ENCODE results near the gene GPR152. TPM values are rescaled to one million over a fixed set of nuclear protein-coding genes. Genes with fewer than 3 reads are reported as not detected.

Gene GPR152
- total and polyA plus RNA-seq, 2 of the 8 experiments (the other 6 are each of a cell fraction or from before 2014, with no cell fraction given) = not detected

- Histone ChIP-seq H2BK15ac (ENCODE audit: low read length) (peak within 1 kb of the TSS; percentile 97), H3K4me3 (ENCODE audit: extremely low read depth in 1 of 4, insufficient read depth in 2 of 4, low read depth in 3 of 4, low read length in 4 of 4) (peak within 1 kb of the TSS; percentile 44 to 98 (median 73)), H4K5ac (ENCODE audit: insufficient read length, low read depth, low read length) (peak within 1 kb of the TSS; percentile 94), H3K36me3 (ENCODE audit: control insufficient read depth in 2 of 4, insufficient read depth in 4 of 4, low read length in 3 of 4) (peaks cover 6 to 21% (median 18%) of the 10 kb centered on the region in 4 experiments; a peak in 6 of 8 replicates), H4K8ac (ENCODE audit: extremely low read depth, insufficient read depth, low read length) (peak within 1 kb of the TSS; percentile 89), H3K23me2 (ENCODE audit: low read depth, low read length) (peaks cover 4% of the 10 kb centered on the region; the same call in 1 of the 2 replicates), H3K56ac (replicated peaks; ENCODE audit: insufficient read length, low read depth, low read length) (peak within 1 kb of the TSS; percentile 59), H3K18ac (ENCODE audit: extremely low read depth, low read length) (peak within 1 kb of the TSS; percentile 60), H3K79me2 (ENCODE audit: control insufficient read depth in 1 of 2, insufficient read depth in 2 of 2, low read length in 2 of 2) (peaks cover 0 to 10% of the 10 kb centered on the region in 2 experiments; a peak in 2 of 4 replicates), H3K27ac (ENCODE audit: low read depth, low read length) (peak within 1 kb of the TSS; percentile 79; the same call in 1 of the 2 replicates), H3K79me1 (ENCODE audit: low read depth, low read length) (peaks cover 3% of the 10 kb centered on the region), H2BK12ac (ENCODE audit: low read depth, low read length) (0 out of 2 replicates have a peak within 1 kb of the TSS, but pooled peaks have one; percentile 39), H3K4me2 (ENCODE audit: insufficient read depth in 1 of 2, low read depth in 2 of 2, low read length in 2 of 2) (peak within 1 kb of the TSS; percentile 86), H2BK20ac (ENCODE audit: low read length) (no peak within 1 kb of the TSS), H3K14ac (ENCODE audit: insufficient read length) (no peak within 1 kb of the TSS), H3K27me3 (replicated peaks in 1 of 4; ENCODE audit: control insufficient read depth in 3 of 4, extremely low read depth in 1 of 4, insufficient read depth in 3 of 4, low read length in 3 of 4) (no peaks in the 10 kb centered on the region), H3K9ac (replicated peaks in 1 of 4; ENCODE audit: extremely low read depth in 1 of 4, low read depth in 3 of 4, low read length in 3 of 4) (peak within 1 kb of the TSS; percentile 44 to 83 (median 68); a peak in 6 of 7 replicates), H2AK5ac (ENCODE audit: low read depth, low read length) (no peak within 1 kb of the TSS), H4K91ac (replicated peaks; ENCODE audit: insufficient read length, low read length) (peak within 1 kb of the TSS; percentile 84), H2AFZ (ENCODE audit: low read length) (peak within 1 kb of the TSS; percentile 98; the same call in 1 of the 2 replicates), H4K20me1 (replicated peaks in 1 of 2; ENCODE audit: control insufficient read depth in 1 of 2, insufficient read depth in 2 of 2, low read length in 2 of 2) (peaks cover 0 to 10% of the 10 kb centered on the region in 2 experiments), H3K4ac (replicated peaks; ENCODE audit: insufficient read length, low read depth, low read length) (peak within 1 kb of the TSS; percentile 100), H2BK120ac (replicated peaks; ENCODE audit: low read depth, low read length) (peak within 1 kb of the TSS; percentile 82), H3K4me1 (replicated peaks in 1 of 4; ENCODE audit: control insufficient read depth in 3 of 4, insufficient read depth in 4 of 4, low read length in 3 of 4) (peaks cover 0 to 8% (median 4%) of the 10 kb centered on the region in 4 experiments; a peak in 5 of 7 replicates), H3K23ac (ENCODE audit: insufficient read length) (no peak within 1 kb of the TSS), H2BK5ac (ENCODE audit: low read depth, low read length) (peak within 1 kb of the TSS; percentile 94), H3K9me3 (ENCODE audit: insufficient read depth in 2 of 2, low read depth in 1 of 2, low read length in 1 of 2) (no peaks in the 10 kb centered on the region)
- CTCF ChIA-PET (ENCODE audit: partially characterized antibody) = interaction anchor here (0.7 to 4.9 kb wide), 27 partner anchors 10 to 204 kb away, joined by 3 to 25 read pairs (median 5); partner anchors contain the start of genes POLD4, RAD9A and RPS6KB2
- no peak for FAIRE-seq
- POLR2A ChIA-PET (ENCODE audit: partially characterized antibody) = interaction anchor here (0.8 to 4.3 kb wide), 22 partner anchors 10 to 178 kb away, joined by 3 to 31 read pairs (median 4); partner anchors contain the start of genes PTPRCAP, RAD9A, RPS6KB2 and SSH3
- 0% methylated on average over 1 of the region's 73 CpGs; no CpG with 5 or more reads in 1 of the 2 experiments for WGBS, 2 experiments (ENCODE audit: extremely low coverage in 1 of 2, insufficient coverage in 1 of 2, insufficient read length in 1 of 2, insufficient replicate concordance in 2 of 2, low coverage in 1 of 2, low lambda C conversion rate in 2 of 2, missing lambda C conversion rate in 1 of 2)
- peak; percentile 64 to 93 for DNase-seq (ENCODE audit: low read depth in 1 of 2, low spot score in 2 of 2)
- TF ChIP-seq NANOG (IDR thresholded peaks at IDR 0.05; ENCODE audit: insufficient read depth, low read depth, low read length, poor library complexity, severe bottlenecking) (no peak), KDM5A (IDR thresholded peaks at IDR 0.05; ENCODE audit: low read length) (no peak), HDAC2 (IDR thresholded peaks at IDR 0.05; ENCODE audit: borderline replicate concordance in 1 of 2, low read depth in 2 of 2, low read length in 2 of 2) (no peak), EZH2 (IDR thresholded peaks at IDR 0.05; ENCODE audit: low read depth, low read length, severe bottlenecking) (no peak), GTF2F1 (IDR thresholded peaks at IDR 0.05; ENCODE audit: borderline replicate concordance, low read depth, low read length) (no peak), RBBP5 (IDR thresholded peaks at IDR 0.05; ENCODE audit: borderline replicate concordance, low read depth, low read length) (0 out of 2 replicates have a peak, but pooled peaks have one; percentile 6), TEAD4 (IDR thresholded peaks at IDR 0.05; ENCODE audit: low read depth, low read length) (no peak)
These were observed 50.9 kb downstream of the GPR152 start, which contains the start of gene PPP1CA for GRCh38 chr11:67401495-67402191. Gene PPP1CA, minus strand, starts transcription at chr11:67401858. Its CDS starts 76 bp downstream, at chr11:67401782.

Data from H1 (cell line).